ENCODE results near the gene CLMN.
A peak's percentile ranks its signal among the peaks of the same experiment; 100 is the strongest.

CLMN gene

GRCh38 chr14:95319312-95320077 is at the start of gene CLMN:
TSS of gene CLMN (minus strand) at chr14:95319908. CDS start at chr14:95319792, 116 bp downstream.
- DNase-seq: peak; percentile 44

- DNase-seq: no peak
These were observed 45.7 kb upstream of the CLMN start for GRCh38 chr14:95365401-95365800.

- DNase-seq: no peak
These were observed 44.9 kb upstream of the CLMN start for GRCh38 chr14:95364481-95365209.

- DNase-seq: no peak
These were observed 43.8 kb upstream of the CLMN start for GRCh38 chr14:95363468-95363954.

- DNase-seq: no peak
These were observed 42.4 kb upstream of the CLMN start for GRCh38 chr14:95362138-95362494.

GRCh38 chr14:95361373-95362137 is 41.8 kb upstream of the CLMN start:
- DNase-seq: peak; percentile 3

GRCh38 chr14:95360828-95361227 is 41.1 kb upstream of the CLMN start:
- no peak for DNase-seq

GRCh38 chr14:95359994-95360826 is 40.5 kb upstream of the CLMN start:
- no peak for DNase-seq

GRCh38 chr14:95356245-95356869 is 36.6 kb upstream of the CLMN start:
- DNase-seq: no peak

GRCh38 chr14:95355422-95355821 is 35.7 kb upstream of the CLMN start:
- DNase-seq: no peak

GRCh38 chr14:95354834-95355233 is 35.1 kb upstream of the CLMN start:
- DNase-seq: no peak

GRCh38 chr14:95353664-95354063 is 34.0 kb upstream of the CLMN start:
- no peak for DNase-seq

- DNase-seq: no peak
These were observed 33.3 kb upstream of the CLMN start for GRCh38 chr14:95353007-95353406.

GRCh38 chr14:95352481-95352880 is 32.8 kb upstream of the CLMN start:
- no peak for DNase-seq

- DNase-seq: no peak
These were observed 29.5 kb upstream of the CLMN start for GRCh38 chr14:95349241-95349640.

GRCh38 chr14:95348395-95349080 is 28.8 kb upstream of the CLMN start:
- no peak for DNase-seq

GRCh38 chr14:95346820-95347219 is 27.1 kb upstream of the CLMN start:
- no peak for DNase-seq

GRCh38 chr14:95346266-95346665 is 26.6 kb upstream of the CLMN start:
- no peak for DNase-seq

GRCh38 chr14:95345032-95345431 is 25.3 kb upstream of the CLMN start:
- DNase-seq: no peak

GRCh38 chr14:95344536-95344935 is 24.8 kb upstream of the CLMN start:
- no peak for DNase-seq

- no peak for DNase-seq
These were observed 21.9 kb upstream of the CLMN start for GRCh38 chr14:95341564-95341963.

- no peak for DNase-seq
These were observed 21.4 kb upstream of the CLMN start for GRCh38 chr14:95341115-95341514.
